Left renal pelvis (tissue), 4 donors: ENCODE measurements around the gene FYTTD1. TPM values are rescaled to one million over a fixed set of nuclear protein-coding genes. Genes with fewer than 3 reads are reported as not detected.
A peak's percentile ranks its signal among the peaks of the same experiment; 100 is the strongest.

Source experiments
- DNase-seq, 4 donors: peaks; one replicate each; pipeline ENCODE4 v3.0.0-alpha.2; 2013; ENCODE audit warnings: low read depth in 4 of 4, low spot score in 3 of 4
- polyA plus RNA-seq, 4 donors: library from polyadenylated mRNA; unstranded; fragments of 120-200 nt; gene quantifications; one replicate each; pipeline ENCODE4 v1.2.1, GENCODE V29; 2013; ENCODE audit not compliant: insufficient read length in 4 of 4

The FYTTD1 gene
- polyA plus RNA-seq, 4 donors: 86.2 to 128 (median 108) TPM

- DNase-seq: no peak
Observed at GRCh38 chr3:197790033-197790432, 40.4 kb downstream of the FYTTD1 start.

DNA sequence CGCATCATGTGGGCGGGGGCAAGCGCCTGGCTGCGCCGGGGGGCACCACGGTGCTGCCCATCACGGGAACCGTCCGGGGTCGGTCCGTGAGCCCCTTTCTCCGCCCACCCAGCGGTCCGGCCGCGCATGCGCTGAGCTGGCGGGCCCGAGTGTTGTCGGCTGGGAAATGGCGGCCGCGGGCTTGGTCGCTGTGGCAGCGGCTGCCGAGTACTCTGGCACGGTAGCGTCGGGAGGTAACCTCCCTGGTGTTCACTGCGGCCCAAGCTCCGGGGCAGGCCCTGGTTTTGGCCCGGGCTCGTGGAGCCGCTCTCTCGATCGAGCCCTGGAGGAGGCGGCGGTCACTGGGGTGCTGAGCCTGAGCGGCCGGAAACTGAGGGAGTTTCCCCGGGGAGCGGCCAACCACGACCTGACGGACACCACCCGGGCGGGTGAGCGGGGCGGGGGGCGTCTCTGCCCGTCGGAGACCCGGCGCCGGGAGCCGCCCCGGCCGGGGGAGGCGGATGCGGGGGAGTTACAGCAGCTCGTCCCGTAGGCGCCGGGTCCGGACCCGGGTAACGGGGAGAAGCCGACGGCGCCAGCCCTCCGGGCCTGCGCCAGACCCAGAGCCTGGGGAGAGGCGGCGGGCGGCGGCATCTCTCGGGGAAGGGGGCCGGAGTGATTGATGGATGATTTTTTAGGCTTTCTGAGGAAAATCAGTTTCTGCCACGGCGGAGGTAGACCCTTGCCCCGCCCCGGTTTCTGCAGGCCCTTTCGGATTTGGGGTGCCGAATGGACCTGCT is 41.6 kb downstream of the FYTTD1 start, which contains the start of gene LRCH3:
Gene LRCH3 (plus strand): TSS at position 142 of the 779 bp plus-strand sequence. CDS start 25 bp downstream, at position 167.
- DNase-seq: peak; percentile 69 to 78 (median 74)

DNA sequence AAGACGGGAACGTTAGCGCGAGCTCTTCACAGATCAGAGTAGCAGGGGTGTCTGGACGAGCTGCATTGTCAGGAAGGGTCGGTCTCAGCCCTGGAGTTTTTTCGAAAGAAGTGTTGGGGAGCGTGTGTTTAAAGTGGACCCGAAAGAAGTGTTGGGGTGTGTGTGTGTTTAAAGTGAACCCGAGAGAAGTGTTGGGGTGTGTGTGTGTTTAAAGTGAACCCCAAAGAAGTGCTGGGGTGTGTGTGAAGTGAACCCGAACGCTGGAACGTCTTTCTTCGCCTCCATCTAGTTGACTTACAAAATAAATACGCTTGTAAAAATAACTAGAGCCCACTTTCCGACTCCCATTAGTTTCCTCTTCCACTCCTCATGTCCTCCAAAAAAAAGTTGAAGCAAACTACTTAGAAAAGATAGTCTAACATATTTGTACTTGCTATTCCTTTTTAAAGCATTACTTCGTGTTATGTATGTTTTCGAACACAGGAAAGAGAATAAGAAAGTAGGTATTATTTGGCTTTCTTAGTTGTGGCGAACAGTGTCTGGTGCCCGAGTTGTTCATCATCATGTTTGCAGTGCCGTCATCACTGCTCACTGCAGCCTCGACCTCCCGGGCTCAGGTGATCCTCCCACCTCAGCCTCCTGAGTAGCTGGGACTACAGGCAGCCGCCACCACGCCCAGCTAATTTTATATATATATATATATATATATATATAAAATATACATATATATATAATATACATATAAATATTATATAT is 42.4 kb downstream of the FYTTD1 start:
- peak; percentile 6 to 29 (median 22) for DNase-seq

GRCh38 chr3:197793247-197793646 is 43.6 kb downstream of the FYTTD1 start:
- no peak for DNase-seq

DNA sequence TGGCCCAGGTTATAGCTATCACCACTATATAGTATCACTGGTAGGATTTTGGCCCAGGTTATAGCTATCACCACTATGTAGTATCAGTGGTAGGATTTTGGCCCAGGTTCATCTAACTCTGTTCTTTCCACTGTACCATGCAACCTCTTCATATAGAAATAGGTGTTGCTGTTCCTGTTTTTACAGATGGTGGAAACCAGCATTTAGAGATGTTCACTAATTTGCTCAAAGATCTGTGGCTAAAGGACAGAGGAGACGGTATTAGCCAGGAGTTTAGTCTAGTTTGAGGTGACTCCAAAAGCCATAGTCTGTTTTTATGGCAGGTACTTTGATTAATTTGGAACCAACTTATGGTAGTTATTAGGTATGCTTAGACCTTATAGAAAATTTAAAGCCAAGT is 44.4 kb downstream of the FYTTD1 start:
- DNase-seq: no peak

GRCh38 chr3:197795200-197795599 is 45.5 kb downstream of the FYTTD1 start:
- DNase-seq: no peak

DNA sequence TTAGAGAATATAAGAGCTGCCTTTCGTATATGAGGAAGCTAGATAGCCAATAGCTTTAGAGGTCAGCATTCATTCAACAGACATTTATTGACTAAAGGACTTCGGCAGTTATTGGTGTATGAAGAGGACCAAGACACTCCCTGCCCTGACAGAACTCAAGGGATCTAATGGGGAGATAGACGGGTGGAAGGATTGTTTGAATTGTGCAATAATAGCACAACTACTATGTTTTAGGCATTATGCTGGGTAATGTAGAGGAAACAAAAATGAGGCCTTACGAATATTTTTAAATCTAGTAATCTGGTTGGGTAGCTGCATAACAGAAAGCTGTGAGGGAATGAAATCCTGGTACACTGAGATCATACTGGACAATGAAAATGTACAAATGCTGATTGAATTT is 46.4 kb downstream of the FYTTD1 start:
- DNase-seq: no peak

DNA sequence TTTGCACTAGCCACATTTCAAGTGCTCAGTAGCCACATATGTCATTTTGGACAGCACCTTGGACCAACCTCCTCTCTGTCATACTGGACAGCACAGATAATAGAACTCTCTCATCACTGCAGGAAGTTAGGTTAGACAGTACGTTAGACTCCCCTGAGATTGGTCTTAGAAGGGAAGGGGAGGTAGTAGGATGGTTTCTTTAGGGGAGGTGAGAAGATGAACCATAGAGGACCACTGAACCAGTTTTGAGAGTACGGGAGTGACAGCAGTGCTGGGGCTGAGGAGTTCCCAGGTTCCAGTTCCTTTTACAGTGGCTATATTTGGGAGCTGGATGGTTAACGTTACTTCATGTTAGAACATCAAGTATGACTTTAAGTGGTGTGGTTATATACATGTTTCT is 49.2 kb downstream of the FYTTD1 start:
- no peak for DNase-seq

- no peak for DNase-seq
Observed at GRCh38 chr3:197800379-197800778, 50.7 kb downstream of the FYTTD1 start.

DNA sequence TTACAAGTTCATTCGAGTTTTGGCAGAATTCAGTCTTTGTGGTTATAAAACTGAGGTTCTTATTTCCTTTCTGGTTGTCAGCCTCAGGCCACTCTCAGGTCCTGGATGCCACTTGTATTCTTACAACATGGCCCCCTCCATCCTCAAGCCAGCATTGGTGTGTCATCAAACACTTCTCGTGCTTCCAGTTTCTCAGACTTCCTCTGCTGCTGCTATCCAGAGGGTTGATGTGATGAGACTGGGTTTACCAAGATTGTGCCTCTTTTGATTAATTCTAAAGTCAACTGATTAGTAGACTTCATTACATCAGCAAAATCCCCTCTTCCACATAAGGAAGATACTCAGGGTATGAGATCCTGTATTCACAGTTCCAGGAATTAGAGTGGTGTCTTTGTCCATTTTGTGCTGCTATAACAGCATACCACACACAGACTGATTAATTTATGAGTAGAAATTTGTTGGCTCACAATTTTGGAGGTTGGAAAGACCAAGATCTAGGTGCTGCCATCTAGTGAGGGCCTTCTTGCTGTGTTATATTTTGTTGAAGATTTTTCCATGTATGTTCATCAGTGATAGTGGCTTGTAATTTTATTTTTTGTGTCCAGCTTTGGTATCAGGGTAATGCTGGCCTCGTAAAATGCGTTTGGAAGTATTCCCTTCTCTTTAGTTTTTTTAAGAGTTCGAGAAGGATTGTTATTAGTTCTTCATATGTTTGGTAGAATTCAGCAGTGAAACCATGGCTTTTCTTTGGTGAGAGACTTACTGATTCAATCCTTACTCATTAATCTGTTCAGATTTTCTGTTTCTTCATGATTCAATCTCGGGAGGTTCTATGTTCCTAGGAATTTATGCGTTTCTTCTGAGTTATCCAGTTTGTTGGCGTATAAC is 52.5 kb downstream of the FYTTD1 start:
- no peak for DNase-seq

DNA sequence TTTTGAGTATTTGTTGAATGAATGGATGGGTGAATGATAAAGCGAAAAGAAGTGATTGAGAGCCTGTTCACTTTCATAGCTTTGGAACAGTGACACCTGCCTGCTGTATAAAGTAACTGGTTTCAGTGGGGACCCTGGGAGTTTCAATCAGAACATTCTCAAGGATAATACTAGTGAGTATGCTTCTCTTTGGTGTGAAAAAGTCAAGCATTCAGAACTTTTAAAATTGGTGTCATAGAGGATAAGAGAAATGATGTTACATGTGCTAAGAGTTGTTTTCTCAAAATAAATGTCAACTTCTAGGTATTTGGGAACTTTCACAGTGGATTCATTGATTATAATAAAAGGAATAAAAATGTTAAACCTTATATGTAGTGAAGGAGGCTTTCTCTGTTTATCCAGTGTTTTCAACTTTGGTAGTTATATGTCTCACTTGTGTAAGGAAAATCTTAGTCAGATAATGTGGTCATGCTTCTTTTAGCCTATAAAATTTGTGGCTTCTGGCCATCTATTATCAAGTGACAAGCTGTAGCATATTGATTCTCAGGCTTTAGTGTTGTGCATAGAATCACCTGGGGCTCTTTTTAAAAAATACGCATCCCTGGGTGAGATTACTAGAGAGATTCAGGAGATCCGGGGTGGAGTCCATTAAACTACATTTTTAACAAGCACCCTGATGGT is 53.2 kb downstream of the FYTTD1 start:
- DNase-seq: no peak

DNA sequence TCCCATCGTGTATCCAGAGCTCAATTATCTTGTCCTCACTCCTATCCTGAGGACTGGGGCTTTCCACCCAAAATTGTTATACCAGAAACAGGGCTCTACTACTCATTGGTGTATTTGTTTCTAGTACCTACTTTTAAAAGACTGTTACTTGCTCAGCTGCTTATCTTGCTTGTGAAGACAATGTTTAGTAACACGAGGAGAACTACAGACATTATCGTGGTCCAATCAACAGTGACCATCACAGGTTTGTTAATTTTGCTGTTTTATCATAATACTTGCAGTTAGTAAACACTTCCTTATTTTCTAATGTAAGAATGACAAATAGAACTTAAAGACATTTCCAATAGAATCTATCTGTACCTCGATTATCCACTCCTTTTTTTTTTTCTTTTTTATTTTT is 54.8 kb downstream of the FYTTD1 start:
- no peak for DNase-seq

DNA sequence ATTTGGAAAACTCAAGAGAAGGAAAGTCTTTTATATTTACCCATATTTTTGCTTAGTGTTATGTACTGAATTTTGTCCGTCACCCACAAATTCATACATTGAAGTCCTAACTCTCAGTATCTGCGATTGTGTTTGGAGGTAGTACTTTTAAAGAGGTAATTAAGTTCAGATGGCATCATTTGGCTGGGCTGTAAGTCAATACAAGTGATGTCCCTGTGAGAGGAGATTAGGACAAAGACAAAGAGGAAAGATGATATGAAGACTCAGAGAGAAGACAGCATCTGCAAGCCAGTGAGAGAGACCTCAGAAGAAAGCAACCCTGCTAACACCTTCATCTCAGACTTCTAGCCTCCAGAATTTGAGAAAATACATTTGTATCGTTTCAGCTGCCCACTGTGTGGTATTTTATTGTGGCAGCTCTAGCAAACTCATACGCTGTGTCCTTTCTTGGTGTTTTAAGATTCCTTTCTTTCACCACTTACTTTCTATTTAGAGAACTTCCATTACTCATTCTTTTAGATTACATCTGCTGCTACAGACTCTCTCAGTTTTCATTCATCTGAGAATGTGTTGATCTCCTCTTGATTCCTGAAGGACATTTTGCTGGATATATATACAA is 58.4 kb downstream of the FYTTD1 start:
- no peak for DNase-seq

GRCh38 chr3:197809356-197810020 is 59.8 kb downstream of the FYTTD1 start:
- DNase-seq: no peak

DNA sequence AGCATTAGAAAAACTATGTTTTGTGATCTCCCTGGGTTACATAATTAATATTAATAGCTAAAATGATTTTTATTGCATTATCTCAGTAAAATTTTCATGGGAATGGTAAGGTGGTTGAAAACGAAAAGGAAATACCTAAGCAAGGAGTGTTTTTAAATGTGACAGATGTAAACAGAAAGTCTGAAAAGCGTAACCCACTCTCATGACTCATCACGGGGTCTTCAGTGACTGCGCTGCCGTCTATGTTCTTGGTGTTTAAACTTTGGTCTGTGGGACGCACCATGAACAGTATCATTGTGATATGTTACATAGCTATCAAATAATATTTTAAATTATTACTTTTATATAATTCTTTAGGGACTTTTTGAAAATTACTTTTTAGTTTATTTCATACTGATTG is 61.2 kb downstream of the FYTTD1 start:
- DNase-seq: no peak

DNA sequence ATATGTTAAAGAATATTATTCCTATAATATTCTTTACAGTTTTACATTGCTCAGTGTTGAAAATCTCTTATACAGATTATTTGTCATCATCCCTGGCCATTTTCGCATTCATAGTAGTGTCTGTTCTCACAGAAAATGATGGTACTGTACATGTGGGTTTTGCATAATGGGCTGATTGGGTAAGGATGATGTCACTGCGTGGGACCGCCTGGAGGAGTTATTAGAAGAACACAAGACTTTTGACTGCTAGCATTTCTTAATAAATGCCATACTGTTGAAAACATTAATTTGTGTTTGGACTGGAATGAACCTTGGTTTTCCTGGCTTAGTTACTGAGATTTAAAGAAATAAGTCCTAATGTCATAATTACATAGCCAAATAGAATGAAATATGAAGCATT is 61.7 kb downstream of the FYTTD1 start:
- no peak for DNase-seq

GRCh38 chr3:197814372-197814771 is 64.7 kb downstream of the FYTTD1 start:
- no peak for DNase-seq

GRCh38 chr3:197820550-197821335 is 71.1 kb downstream of the FYTTD1 start:
- DNase-seq: no peak
